ENCODE results near the gene C18orf63. TPM values are rescaled to one million over a fixed set of nuclear protein-coding genes. Genes with fewer than 3 reads are reported as not detected.

The C18orf63 gene
- total RNA-seq, 1 experiment from 2014 or later: not detected

DNA sequence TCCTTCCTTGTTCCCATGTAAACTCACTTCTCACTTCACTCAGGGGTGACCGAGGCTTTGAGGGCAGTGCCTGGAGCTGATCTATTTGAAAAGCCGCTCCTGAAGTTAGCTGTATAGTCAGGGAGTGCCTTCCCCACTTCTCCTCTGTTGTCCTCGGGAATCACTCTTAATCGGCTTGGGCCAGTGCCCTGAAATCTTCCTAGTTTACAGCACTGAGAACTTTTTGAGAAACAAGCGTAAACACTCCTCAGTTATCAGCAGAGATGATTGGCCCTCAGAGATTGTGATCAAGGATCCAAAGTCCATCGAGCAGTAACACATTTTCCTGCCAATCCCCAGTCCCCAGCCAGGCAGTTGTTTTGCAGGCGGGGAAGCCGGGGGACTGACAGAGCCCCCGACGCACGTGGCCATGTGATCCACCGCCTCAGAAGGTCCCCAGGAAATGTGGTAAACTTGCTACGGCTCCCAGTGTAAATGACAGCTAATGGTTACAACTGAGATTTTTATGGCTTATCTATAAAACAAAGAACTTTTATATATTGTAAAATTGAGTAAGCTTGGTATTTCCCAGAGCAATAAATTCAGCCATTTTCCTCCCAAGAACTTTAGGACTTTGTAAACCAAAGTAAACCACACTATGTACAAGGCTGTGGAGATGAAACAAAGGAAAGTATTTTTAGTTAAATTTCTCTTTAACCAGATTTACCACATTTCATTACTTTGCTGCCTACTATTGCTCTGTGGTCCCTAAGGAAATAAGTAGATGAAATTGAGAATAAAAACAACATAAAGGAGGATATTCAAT lies 53.5 kb downstream of the C18orf63 start:
- H3K4me3 Mint-ChIP-seq (ENCODE audit: low read depth, unreplicated experiment): peak overlapping the region; percentile 57
- peak overlapping the region; percentile 58 for H3K27ac Mint-ChIP-seq (ENCODE audit: unreplicated experiment)
- peaks cover 6% of the 10 kb centered on the region for H3K36me3 Mint-ChIP-seq (ENCODE audit: insufficient read depth, unreplicated experiment)
- BruUV-seq (replicated peaks): no TSS peak
- CTCF ChIA-PET: interaction anchor here (1.0 to 1.5 kb wide), 3 partner anchors 15 to 183 kb away, joined by 3 to 7 read pairs (median 4); no protein-coding TSS in a partner anchor
- peak; percentile 26 for DNase-seq
- H3K9me3 Mint-ChIP-seq (ENCODE audit: low read depth, unreplicated experiment): no peaks in the 10 kb centered on the region
- H3K4me1 Mint-ChIP-seq (ENCODE audit: low read depth, unreplicated experiment): peaks cover 9% of the 10 kb centered on the region
- H3K27me3 Mint-ChIP-seq (ENCODE audit: unreplicated experiment): peaks cover 16% of the 10 kb centered on the region
- TF ChIP-seq, protein P1, sequence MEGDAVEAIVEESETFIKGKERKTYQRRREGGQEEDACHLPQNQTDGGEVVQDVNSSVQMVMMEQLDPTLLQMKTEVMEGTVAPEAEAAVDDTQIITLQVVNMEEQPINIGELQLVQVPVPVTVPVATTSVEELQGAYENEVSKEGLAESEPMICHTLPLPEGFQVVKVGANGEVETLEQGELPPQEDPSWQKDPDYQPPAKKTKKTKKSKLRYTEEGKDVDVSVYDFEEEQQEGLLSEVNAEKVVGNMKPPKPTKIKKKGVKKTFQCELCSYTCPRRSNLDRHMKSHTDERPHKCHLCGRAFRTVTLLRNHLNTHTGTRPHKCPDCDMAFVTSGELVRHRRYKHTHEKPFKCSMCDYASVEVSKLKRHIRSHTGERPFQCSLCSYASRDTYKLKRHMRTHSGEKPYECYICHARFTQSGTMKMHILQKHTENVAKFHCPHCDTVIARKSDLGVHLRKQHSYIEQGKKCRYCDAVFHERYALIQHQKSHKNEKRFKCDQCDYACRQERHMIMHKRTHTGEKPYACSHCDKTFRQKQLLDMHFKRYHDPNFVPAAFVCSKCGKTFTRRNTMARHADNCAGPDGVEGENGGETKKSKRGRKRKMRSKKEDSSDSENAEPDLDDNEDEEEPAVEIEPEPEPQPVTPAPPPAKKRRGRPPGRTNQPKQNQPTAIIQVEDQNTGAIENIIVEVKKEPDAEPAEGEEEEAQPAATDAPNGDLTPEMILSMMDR (IDR thresholded peaks at IDR 0.05; ENCODE audit: unreplicated experiment): no peak
- intact Hi-C loops (cut with micrococcal nuclease; ENCODE audit: unreplicated experiment): no loop called here

GRCh38 chr18:74370115-74370514 lies 54.5 kb downstream of the C18orf63 start:
- Mint-ChIP-seq H3K4me1 (ENCODE audit: low read depth, unreplicated experiment) (peaks cover 9% of the 10 kb centered on the region), H3K27me3 (ENCODE audit: unreplicated experiment) (peaks cover 16% of the 10 kb centered on the region), H3K4me3 (ENCODE audit: low read depth, unreplicated experiment) (no peak overlapping the region), H3K9me3 (ENCODE audit: low read depth, unreplicated experiment) (no peaks in the 10 kb centered on the region), H3K27ac (ENCODE audit: unreplicated experiment) (no peak overlapping the region), H3K36me3 (ENCODE audit: insufficient read depth, unreplicated experiment) (peaks cover 6% of the 10 kb centered on the region)
- no TSS peak for BruUV-seq (replicated peaks)
- no peak for DNase-seq
- intact Hi-C loops (cut with micrococcal nuclease; ENCODE audit: unreplicated experiment): no loop called here
- CTCF ChIA-PET: interaction anchor here (1.5 kb wide), 1 partner anchor 16 kb away, joined by 3 read pairs; no protein-coding TSS in a partner anchor
- TF ChIP-seq, protein P1 (IDR thresholded peaks at IDR 0.05; ENCODE audit: unreplicated experiment): no peak

DNA sequence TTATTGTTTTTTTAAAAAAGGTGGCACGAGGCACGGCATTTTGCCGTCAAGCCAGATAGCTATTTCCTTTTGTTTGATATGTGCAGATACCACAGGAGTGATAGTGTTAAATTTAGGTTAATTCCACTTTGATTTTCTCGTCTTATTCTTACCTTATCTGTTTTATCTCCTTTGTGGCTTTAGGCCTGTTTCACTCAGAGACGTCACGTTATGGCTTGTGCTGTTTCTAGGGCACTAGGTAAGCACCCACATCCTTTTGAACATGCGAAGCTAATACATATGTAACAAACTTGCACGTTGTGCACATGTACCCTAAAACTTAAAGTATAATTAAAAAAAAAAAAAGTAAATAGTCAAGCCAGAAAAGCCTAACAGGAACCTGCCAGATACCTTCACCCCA lies 57.8 kb downstream of the C18orf63 start:
- intact Hi-C loops (cut with micrococcal nuclease; ENCODE audit: unreplicated experiment): no loop called here
- peaks cover 19% of the 10 kb centered on the region for H3K27me3 Mint-ChIP-seq (ENCODE audit: unreplicated experiment)
- BruUV-seq (replicated peaks): no TSS peak
- no peak for DNase-seq
- TF ChIP-seq, protein P1 (IDR thresholded peaks at IDR 0.05; ENCODE audit: unreplicated experiment): no peak
- peaks cover 15% of the 10 kb centered on the region for H3K4me1 Mint-ChIP-seq (ENCODE audit: low read depth, unreplicated experiment)
- CTCF ChIA-PET: no interaction called here
- no peak overlapping the region for H3K4me3 Mint-ChIP-seq (ENCODE audit: low read depth, unreplicated experiment)
- no peaks in the 10 kb centered on the region for H3K9me3 Mint-ChIP-seq (ENCODE audit: low read depth, unreplicated experiment)
- H3K27ac Mint-ChIP-seq (ENCODE audit: unreplicated experiment): no peak overlapping the region
- H3K36me3 Mint-ChIP-seq (ENCODE audit: insufficient read depth, unreplicated experiment): peaks cover 6% of the 10 kb centered on the region

DNA sequence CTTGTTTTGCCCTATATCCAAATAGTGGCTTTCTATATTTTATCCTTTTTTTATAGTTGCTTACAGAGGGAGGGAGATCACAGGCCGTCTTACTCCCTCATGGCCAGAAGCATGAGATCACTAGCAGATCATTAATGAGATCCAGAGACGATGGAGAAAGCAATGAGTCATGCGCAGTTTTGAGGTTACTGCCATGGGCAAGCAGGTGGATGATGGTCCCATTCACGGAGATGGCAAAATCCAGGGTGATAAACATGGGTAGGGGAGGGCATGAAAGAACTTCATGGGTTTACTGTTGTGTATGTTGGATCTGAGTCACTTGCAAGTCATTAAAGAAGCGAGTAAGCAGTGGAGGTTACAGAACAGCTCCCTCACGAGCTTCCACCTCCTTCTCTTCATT lies 60.4 kb downstream of the C18orf63 start:
- intact Hi-C loops (cut with micrococcal nuclease; ENCODE audit: unreplicated experiment): no loop called here
- peak; percentile 46 for DNase-seq
- CTCF ChIA-PET: interaction anchor here (1.5 kb wide), 1 partner anchor 118 kb away, joined by 3 read pairs; no protein-coding TSS in a partner anchor

More for the DNA sequence above, 60.4 kb downstream of the C18orf63 start:
- Mint-ChIP-seq H3K27ac (ENCODE audit: unreplicated experiment) (no peak overlapping the region), H3K27me3 (ENCODE audit: unreplicated experiment) (peaks cover 33% of the 10 kb centered on the region), H3K9me3 (ENCODE audit: low read depth, unreplicated experiment) (no peaks in the 10 kb centered on the region), H3K4me3 (ENCODE audit: low read depth, unreplicated experiment) (no peak overlapping the region), H3K36me3 (ENCODE audit: insufficient read depth, unreplicated experiment) (no peaks in the 10 kb centered on the region), H3K4me1 (ENCODE audit: low read depth, unreplicated experiment) (peaks cover 7% of the 10 kb centered on the region)
- TF ChIP-seq, protein P1 (IDR thresholded peaks at IDR 0.05; ENCODE audit: unreplicated experiment): no peak
- no TSS peak for BruUV-seq (replicated peaks)

Data from Calu3 (cell line).